SK-MEL-5 (cell line): ENCODE results near the gene ANKRD33. TPM values are rescaled to one million over a fixed set of nuclear protein-coding genes. Genes with fewer than 3 reads are reported as not detected.

ENCODE experiments used
- total RNA-seq: library from RNA; depleted of rRNA; stranded (reverse); fragments of >200 nt; shearing (Covaris generic); gene quantifications from 2 replicates; pipeline ENCODE4 v1.2.3, GENCODE V29; 2014; rRNA removed

The ANKRD33 gene
- total RNA-seq, 1 experiment from 2014 or later, result not detected

Other genes with a start within 250 kb of the ANKRD33 start
- gene FIGNL2, start 39.4 kb upstream of the ANKRD33 start, total RNA-seq, result 0.21 and 0.24 TPM in 2 replicates
- 0.05 TPM in 1 of 2 replicates, not detected in the other for gene ACVRL1, start 19.4 kb downstream of the ANKRD33 start, total RNA-seq
- 6.3 and 6.4 TPM in 2 replicates for gene ACVR1B, start 63.6 kb downstream of the ANKRD33 start, total RNA-seq
- gene TAMALIN, start 118.8 kb downstream of the ANKRD33 start, total RNA-seq, result 25.5 and 26.7 TPM in 2 replicates
- 33.5 and 35.4 TPM in 2 replicates for gene NR4A1, start 163.3 kb downstream of the ANKRD33 start, total RNA-seq
- gene ATG101, start 181.9 kb downstream of the ANKRD33 start, total RNA-seq, result 90.4 and 104 TPM in 2 replicates
- not detected in 2 replicates for gene SMIM41, start 191.6 kb downstream of the ANKRD33 start, total RNA-seq